Transverse colon (tissue), 4 donors: ENCODE data around the gene SAMD5. TPM values are rescaled to one million over a fixed set of nuclear protein-coding genes. Genes with fewer than 3 reads are reported as not detected.

ENCODE experiments used
- DNase-seq: peaks from one replicate; pipeline ENCODE4 v3.0.0-alpha.2; 2019
- H3K27ac ChIP-seq, 4 donors: fragments of 200-600 bp; sonication (generic); 2 replicates each; pipeline ENCODE4 v1.5.1; 2016 to 2018; ENCODE audit warnings: inconsistent platforms in 4 of 4
- H3K27me3 ChIP-seq: fragments of 200-600 bp; sonication (generic); 2 replicates; pipeline ENCODE4 v1.5.1; 2017; ENCODE audit warnings: inconsistent platforms
- H3K36me3 ChIP-seq, 4 donors: fragments of 200-600 bp; sonication (generic); 2 replicates each; pipeline ENCODE4 v1.5.1; 2017 to 2019; ENCODE audit warnings: inconsistent platforms in 4 of 4
- H3K4me1 ChIP-seq, 4 donors: fragments of 200-600 bp; sonication (generic); 2 replicates each; pipeline ENCODE4 v1.5.1; 2017 to 2020; ENCODE audit warnings: inconsistent platforms in 4 of 4
- H3K4me3 ChIP-seq, 4 donors: fragments of 200-600 bp; sonication (generic); 1 replicate in 1 of 4; 2 replicates in 3 of 4; pipeline versions ENCODE4 v1.5.1 to v1.6.1; 2017 to 2019; ENCODE audit warnings: inconsistent platforms in 4 of 4
- H3K9me3 ChIP-seq, 2 donors: fragments of 200-600 bp; sonication (generic); 2 replicates each; pipeline ENCODE4 v1.5.1; 2017 to 2019; ENCODE audit warnings: inconsistent platforms in 2 of 2
- CTCF ChIP-seq, 5 experiments: fragments of 200-600 bp in 3 of 5; fragments of 450-650 bp in 2 of 5; sonication (generic) in 3 of 5; IDR thresholded peaks; 1 replicate in 2 of 5; 2 replicates in 3 of 5; pipeline ENCODE4 v1.5.1; 2016 to 2017; ENCODE audit warnings: antibody characterized with exemption in 5 of 5, inconsistent platforms in 3 of 5, mild to moderate bottlenecking in 2 of 5, moderate library complexity in 1 of 5
- EP300 ChIP-seq: sonication (generic); formaldehyde crosslinking; IDR thresholded peaks from one replicate; pipeline ENCODE4 v1.6.1; 2017; ENCODE audit warnings: antibody characterized with exemption, low read depth
- POLR2A ChIP-seq: fragments of 450-650 bp; IDR thresholded peaks from one replicate; pipeline ENCODE4 v1.6.1; 2016; ENCODE audit warnings: antibody characterized with exemption, mild to moderate bottlenecking, moderate library complexity
- POLR2AphosphoS5 ChIP-seq, 3 donors: sonication (generic); formaldehyde crosslinking; IDR thresholded peaks; one replicate each; pipeline ENCODE4 v1.6.1; 2016; ENCODE audit warnings: antibody characterized with exemption in 3 of 3
- WGBS, 2 donors: methylation state at CpG; one replicate each; pipeline ENCODE4 v1.1.5; 2018; ENCODE audit warnings: low coverage in 1 of 2; 5-methylcytosine and 5-hydroxymethylcytosine counted together
- in situ Hi-C, 4 donors: fragments of 200-750 bp; cut with MboI; loops; one replicate each; pipeline versions ENCODE4 v1.15.0 to v1.15.1; 2017; ENCODE audit warnings: low sequenced_read_pairs in 3 of 4, low pct_ligation_motif_present in 1 of 4, low pct_unique_long_range_greater_than_20kb in 1 of 4
- intact Hi-C: fragments of 100-400 bp; cut with DNase I; formaldehyde crosslinking; loops from one replicate; pipeline ENCODE4 v1.15.1; 2023; ENCODE audit warnings: low total_unique reads
- total RNA-seq, 4 donors: library from RNA; depleted of rRNA; stranded (reverse); fragments of >200 nt; gene quantifications; one replicate each; pipeline ENCODE4 v1.1.0, GENCODE V29; 2016

Gene SAMD5
- total RNA-seq, 4 donors from 2014 or later = 1.5 to 7.8 (median 3.7) TPM

- 31 to 41% methylated on average over 2 of the region's 2 CpGs for WGBS, 2 donors
Measured at GRCh38 chr6:147467886-147468285, 40.6 kb upstream of the SAMD5 start.

GRCh38 chr6:147468634-147469033 lies 39.9 kb upstream of the SAMD5 start:
- Histone ChIP-seq H3K4me1 (peaks cover 0 to 5% (median 0%) of the 10 kb centered on the region in 4 donors), H3K27me3 (no peaks in the 10 kb centered on the region), H3K9me3 (peaks cover 0 to 9% of the 10 kb centered on the region in 2 donors), H3K4me3 (no peak overlapping the region), H3K36me3 (no peaks in the 10 kb centered on the region), H3K27ac (no peak overlapping the region)
- in situ Hi-C loops = no loop called here
- 73 to 74% methylated on average over 2 of the region's 2 CpGs for WGBS, 2 donors
- no peak for TF ChIP-seq POLR2AphosphoS5 (IDR thresholded peaks at IDR 0.05)
- TF ChIP-seq POLR2A = no peak
- no peak for TF ChIP-seq EP300
- TF ChIP-seq CTCF (IDR thresholded peaks at IDR 0.05) = no peak
- intact Hi-C loops = no loop called here
- DNase-seq = no peak

More at GRCh38 chr6:147467886-147468285, 40.6 kb upstream of the SAMD5 start:
- in situ Hi-C loops = no loop called here
- no peaks in the 10 kb centered on the region for H3K36me3 ChIP-seq
- no peak for TF ChIP-seq POLR2AphosphoS5 (IDR thresholded peaks at IDR 0.05)
- TF ChIP-seq POLR2A = no peak
- no peak for TF ChIP-seq EP300
- no peak for TF ChIP-seq CTCF (IDR thresholded peaks at IDR 0.05)
- no peak overlapping the region for H3K4me3 ChIP-seq
- no peaks in the 10 kb centered on the region for H3K27me3 ChIP-seq
- H3K4me1 ChIP-seq = peaks cover 0 to 5% (median 0%) of the 10 kb centered on the region in 4 donors
- DNase-seq = no peak
- no peak overlapping the region for H3K27ac ChIP-seq
- H3K9me3 ChIP-seq = peaks cover 0 to 2% of the 10 kb centered on the region in 2 donors
- intact Hi-C loops = no loop called here

- Histone ChIP-seq H3K36me3 (no peaks in the 10 kb centered on the region), H3K4me3 (no peak overlapping the region), H3K9me3 (no peaks in the 10 kb centered on the region), H3K27ac (no peak overlapping the region), H3K4me1 (no peaks in the 10 kb centered on the region), H3K27me3 (no peaks in the 10 kb centered on the region)
- intact Hi-C loops (no loop called here), in situ Hi-C loops (no loop called here)
- WGBS, 2 donors = 86 to 89% methylated on average over 2 of the region's 2 CpGs
- TF ChIP-seq POLR2A (no peak), CTCF (IDR thresholded peaks at IDR 0.05) (no peak), EP300 (no peak), POLR2AphosphoS5 (IDR thresholded peaks at IDR 0.05) (no peak)
- no peak for DNase-seq
Measured at GRCh38 chr6:147479857-147480256, 28.6 kb upstream of the SAMD5 start.

- no peaks in the 10 kb centered on the region for H3K9me3 ChIP-seq
- H3K4me1 ChIP-seq = no peaks in the 10 kb centered on the region
- no peaks in the 10 kb centered on the region for H3K36me3 ChIP-seq
- no peaks in the 10 kb centered on the region for H3K27me3 ChIP-seq
- in situ Hi-C loops (no loop called here), intact Hi-C loops (no loop called here)
- no peak for DNase-seq
- no peak for TF ChIP-seq CTCF (IDR thresholded peaks at IDR 0.05)
- no peak for TF ChIP-seq EP300
- no peak for TF ChIP-seq POLR2A
- TF ChIP-seq POLR2AphosphoS5 (IDR thresholded peaks at IDR 0.05) = no peak
- no peak overlapping the region for H3K4me3 ChIP-seq
- no peak overlapping the region for H3K27ac ChIP-seq
Measured at GRCh38 chr6:147486683-147487082, 21.8 kb upstream of the SAMD5 start.
